GM23338 (cell line): ENCODE measurements around the gene DHX8. TPM values are rescaled to one million over a fixed set of nuclear protein-coding genes. Genes with fewer than 3 reads are reported as not detected.

ENCODE experiments used
- ATAC-seq: fragments of 200-7000 bp; cut with Tn5 transposase; 3 replicates; pipeline ENCODE4 v1.9.1; 2020
- DNase-seq: peaks from one replicate; pipeline ENCODE4 v3.0.0-alpha.2; 2015; ENCODE audit warnings: low spot score
- H2AFZ ChIP-seq: fragments of 200-600 bp; sonication (generic); 2 replicates; pipeline ENCODE4 v1.8.0; 2016; ENCODE audit warnings: antibody characterized with exemption, mild to moderate bottlenecking, moderate library complexity
- H3F3A ChIP-seq: fragments of 200-600 bp; sonication (generic); replicated peaks from 2 replicates; pipeline ENCODE4 v1.8.0; 2017; ENCODE audit warnings: antibody characterized with exemption, mixed run types, low read depth
- H3K27ac ChIP-seq: fragments of 200-600 bp; sonication (generic); 2 replicates; pipeline ENCODE4 v1.6.1; 2016; ENCODE audit warnings: low read depth
- H3K27me3 ChIP-seq: fragments of 200-600 bp; sonication (generic); 2 replicates; pipeline ENCODE4 v1.8.0; 2016; ENCODE audit warnings: mild to moderate bottlenecking, mixed run types, moderate library complexity; ENCODE audit not compliant: insufficient read depth
- H3K36me3 ChIP-seq: fragments of 200-600 bp; sonication (generic); 2 replicates; pipeline ENCODE4 v1.8.0; 2016; ENCODE audit warnings: mild to moderate bottlenecking; ENCODE audit not compliant: insufficient read depth
- H3K4me1 ChIP-seq: fragments of 200-600 bp; sonication (generic); 2 replicates; pipeline ENCODE4 v1.8.0; 2016; ENCODE audit warnings: mild to moderate bottlenecking, moderate library complexity; ENCODE audit not compliant: insufficient read depth
- H3K4me2 ChIP-seq: fragments of 200-600 bp; sonication (generic); 2 replicates; pipeline ENCODE4 v1.7.1; 2017; ENCODE audit warnings: mixed run types
- H3K4me3 ChIP-seq: fragments of 200-600 bp; sonication (generic); 2 replicates; pipeline ENCODE4 v1.6.1; 2016; ENCODE audit warnings: mixed run types
- H3K79me2 ChIP-seq: fragments of 200-600 bp; sonication (generic); replicated peaks from 2 replicates; pipeline ENCODE4 v1.8.0; 2017; ENCODE audit warnings: mild to moderate bottlenecking; ENCODE audit not compliant: insufficient read depth
- H3K9me2 ChIP-seq: fragments of 200-600 bp; sonication (generic); 2 replicates; pipeline ENCODE4 v1.8.0; 2017; ENCODE audit not compliant: insufficient read depth
- H4K20me1 ChIP-seq: fragments of 200-600 bp; sonication (generic); replicated peaks from 2 replicates; pipeline ENCODE4 v1.8.0; 2017; ENCODE audit warnings: mild to moderate bottlenecking; ENCODE audit not compliant: insufficient read depth
- H3K27ac Mint-ChIP-seq: 2 replicates; pipeline ENCODE4 v1.8.0; 2020; ENCODE audit warnings: inconsistent platforms, mild to moderate bottlenecking, moderate library complexity, mixed read lengths
- H3K27me3 Mint-ChIP-seq: 3 replicates; pipeline ENCODE4 v1.8.0; 2022; ENCODE audit warnings: low read depth, mild to moderate bottlenecking, moderate library complexity, mixed read lengths, inconsistent platforms; ENCODE audit not compliant: insufficient read depth, poor library complexity
- H3K36me3 Mint-ChIP-seq: 3 replicates; pipeline ENCODE4 v1.8.0; 2021; ENCODE audit warnings: low read depth, mild to moderate bottlenecking, inconsistent platforms, moderate library complexity, mixed read lengths
- H3K4me1 Mint-ChIP-seq: 3 replicates; pipeline ENCODE4 v1.8.0; 2020; ENCODE audit warnings: mild to moderate bottlenecking, inconsistent platforms, mixed read lengths
- H3K4me3 Mint-ChIP-seq: 3 replicates; pipeline ENCODE4 v1.8.0; 2021; ENCODE audit warnings: moderate library complexity, mild to moderate bottlenecking, inconsistent platforms, mixed read lengths
- H3K9me3 Mint-ChIP-seq: 3 replicates; pipeline ENCODE4 v1.8.0; 2020; ENCODE audit warnings: moderate library complexity, mild to moderate bottlenecking, inconsistent platforms, mixed read lengths
- CREB1 ChIP-seq: fragments of 250-450 bp; sonication (Bioruptor Pico); IDR thresholded peaks from 2 replicates; pipeline ENCODE4 v1.5.0; 2020; ENCODE audit warnings: low read depth, mild to moderate bottlenecking, moderate library complexity
- EZH2 ChIP-seq: fragments of 200-600 bp; sonication (generic); IDR thresholded peaks from one replicate; pipeline ENCODE4 v1.8.0; 2017; ENCODE audit warnings: antibody characterized with exemption, mild to moderate bottlenecking, low read depth; ENCODE audit not compliant: unreplicated experiment
- EZH2phosphoT487 ChIP-seq: fragments of 200-600 bp; sonication (generic); IDR thresholded peaks from one replicate; pipeline ENCODE4 v1.8.1; 2018; ENCODE audit warnings: antibody characterized with exemption; ENCODE audit not compliant: unreplicated experiment
- JUNB ChIP-seq: IDR thresholded peaks from one replicate; pipeline ENCODE4 v1.6.1; 2016; ENCODE audit warnings: antibody characterized with exemption; ENCODE audit not compliant: unreplicated experiment
- NANOG ChIP-seq: IDR thresholded peaks from 2 replicates; pipeline ENCODE4 v1.6.1; 2016; ENCODE audit warnings: antibody characterized with exemption, borderline replicate concordance
- POLR2AphosphoS5 ChIP-seq: IDR thresholded peaks from 2 replicates; pipeline ENCODE4 v1.6.1; 2016; ENCODE audit warnings: antibody characterized with exemption, low read depth
- STAT1 ChIP-seq: IDR thresholded peaks from one replicate; pipeline ENCODE4 v1.6.1; 2016; ENCODE audit warnings: antibody characterized with exemption; ENCODE audit not compliant: unreplicated experiment
- ZNF114 ChIP-seq: fragments of 250-450 bp; sonication (Bioruptor Pico); IDR thresholded peaks from 2 replicates; pipeline ENCODE4 v1.5.0; 2020; ENCODE audit warnings: mild to moderate bottlenecking, moderate library complexity
- ZNF331 ChIP-seq: fragments of 250-450 bp; sonication (Bioruptor Pico); IDR thresholded peaks from 2 replicates; pipeline ENCODE4 v1.5.0; 2020; ENCODE audit warnings: low read depth, mild to moderate bottlenecking, moderate library complexity
- polyA plus RNA-seq: library from polyadenylated mRNA; unstranded; fragments of >200 nt; fragmentation: Nextera tagmentation; extraction: Ambion mirVana; gene quantifications from 2 replicates; pipeline ENCODE4 v1.2.1, GENCODE V29; 2016
- total RNA-seq: library from RNA; depleted of rRNA; stranded (reverse); fragments of >200 nt; shearing (Covaris generic); gene quantifications from 2 replicates; pipeline ENCODE4 v1.2.3, GENCODE V29; 2014
- TF ChIP-seq, protein P1 (sequence below), 2 experiments: fragments of 200-600 bp in 1 of 2; sonication (generic) in 1 of 2; conservative IDR thresholded peaks; 2 replicates each; pipeline versions ENCODE4 v1.5.1 to v1.6.1; 2016 to 2017; ENCODE audit warnings: antibody characterized with exemption in 2 of 2, low read depth in 2 of 2, mild to moderate bottlenecking in 2 of 2, moderate library complexity in 1 of 2
- TF ChIP-seq, protein P2 (sequence below): IDR thresholded peaks from 2 replicates; pipeline ENCODE4 v1.6.1; 2016; ENCODE audit warnings: antibody characterized with exemption
- TF ChIP-seq, protein P3 (sequence below): IDR thresholded peaks from one replicate; pipeline ENCODE4 v1.6.1; 2018; ENCODE audit warnings: antibody characterized with exemption; ENCODE audit not compliant: unreplicated experiment
- TF ChIP-seq, protein P4 (sequence below): fragments of 250-450 bp; sonication (Bioruptor Pico); IDR thresholded peaks from 2 replicates; pipeline ENCODE4 v1.5.0; 2020; ENCODE audit warnings: mild to moderate bottlenecking, moderate library complexity

Gene DHX8
- total and polyA plus RNA-seq, 2 experiments from 2014 or later, result 35.3 to 81.1 TPM

DNA sequence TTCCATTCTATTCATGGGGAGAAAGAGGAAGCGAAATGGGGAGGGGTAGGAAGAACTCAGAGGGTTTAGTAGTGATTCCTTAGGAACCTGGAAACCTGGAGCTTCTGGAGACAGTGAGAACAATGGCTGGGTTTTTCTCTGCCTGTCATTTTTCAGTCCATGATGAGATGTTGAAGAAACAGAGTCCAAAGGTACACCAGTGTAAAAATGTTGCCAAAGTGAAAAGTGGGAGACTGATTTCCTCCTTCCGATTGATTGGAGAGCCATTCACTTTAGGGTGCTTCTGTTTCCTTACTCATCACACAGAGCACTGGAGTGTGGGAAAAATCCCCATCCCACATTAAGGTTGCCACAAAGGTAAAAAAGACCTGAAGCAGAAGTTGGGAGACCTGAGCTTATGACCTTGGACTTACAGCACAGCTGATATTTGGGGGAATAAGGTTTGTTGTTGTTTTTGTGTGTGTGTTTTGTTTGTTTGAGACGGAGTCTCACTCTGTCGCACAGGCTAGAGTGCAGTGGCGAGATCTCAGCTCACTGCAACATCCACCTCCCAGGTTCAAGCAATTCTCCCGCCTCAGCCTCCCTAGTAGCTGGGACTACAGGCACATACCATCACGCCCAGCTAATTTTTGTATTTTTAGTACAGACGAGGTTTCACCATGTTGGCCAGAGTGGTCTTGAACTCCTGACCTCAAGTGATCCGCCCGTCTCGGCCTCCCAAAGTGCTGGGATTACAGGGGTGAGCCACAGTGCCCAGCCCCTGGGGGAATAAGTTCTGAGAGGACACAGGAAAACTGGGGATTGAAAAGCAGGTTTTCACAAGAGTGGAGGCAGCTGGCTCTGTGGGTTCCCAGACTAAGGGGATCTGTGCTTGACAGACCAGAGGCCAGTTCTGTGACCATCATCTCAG lies 1.4 kb upstream of the DHX8 start:
- Histone ChIP-seq H3K4me2 (no peak overlapping the region), H4K20me1 (no peaks in the 10 kb centered on the region; the same call in 1 of the 2 replicates), H3K36me3 (no peaks in the 10 kb centered on the region), H3K4me1 (peaks cover 10% of the 10 kb centered on the region; the same call in 1 of the 2 replicates), H3K79me2 (peaks cover 32% of the 10 kb centered on the region), H3F3A (no peaks in the 10 kb centered on the region; the same call in 1 of the 2 replicates), H2AFZ (peak overlapping the region; percentile 74), H3K27me3 (no peaks in the 10 kb centered on the region), H3K27ac (no peak overlapping the region), H3K4me3 (no peak overlapping the region), H3K9me2 (no peaks in the 10 kb centered on the region)
- Mint-ChIP-seq H3K27me3 (peaks cover 5% of the 10 kb centered on the region), H3K4me3 (no peak overlapping the region), H3K36me3 (no peaks in the 10 kb centered on the region; the same call in 2 of the 3 replicates), H3K4me1 (peaks cover 23% of the 10 kb centered on the region), H3K27ac (no peak overlapping the region; the same call in 1 of the 2 replicates), H3K9me3 (no peaks in the 10 kb centered on the region; the same call in 2 of the 3 replicates)
- DNase-seq (no peak), ATAC-seq (no peak)
- no peak for TF ChIP-seq JUNB
- TF ChIP-seq, protein P1, sequence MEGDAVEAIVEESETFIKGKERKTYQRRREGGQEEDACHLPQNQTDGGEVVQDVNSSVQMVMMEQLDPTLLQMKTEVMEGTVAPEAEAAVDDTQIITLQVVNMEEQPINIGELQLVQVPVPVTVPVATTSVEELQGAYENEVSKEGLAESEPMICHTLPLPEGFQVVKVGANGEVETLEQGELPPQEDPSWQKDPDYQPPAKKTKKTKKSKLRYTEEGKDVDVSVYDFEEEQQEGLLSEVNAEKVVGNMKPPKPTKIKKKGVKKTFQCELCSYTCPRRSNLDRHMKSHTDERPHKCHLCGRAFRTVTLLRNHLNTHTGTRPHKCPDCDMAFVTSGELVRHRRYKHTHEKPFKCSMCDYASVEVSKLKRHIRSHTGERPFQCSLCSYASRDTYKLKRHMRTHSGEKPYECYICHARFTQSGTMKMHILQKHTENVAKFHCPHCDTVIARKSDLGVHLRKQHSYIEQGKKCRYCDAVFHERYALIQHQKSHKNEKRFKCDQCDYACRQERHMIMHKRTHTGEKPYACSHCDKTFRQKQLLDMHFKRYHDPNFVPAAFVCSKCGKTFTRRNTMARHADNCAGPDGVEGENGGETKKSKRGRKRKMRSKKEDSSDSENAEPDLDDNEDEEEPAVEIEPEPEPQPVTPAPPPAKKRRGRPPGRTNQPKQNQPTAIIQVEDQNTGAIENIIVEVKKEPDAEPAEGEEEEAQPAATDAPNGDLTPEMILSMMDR (conservative IDR thresholded peaks at IDR 0.05; ENCODE audit: low read depth in 2 of 2), result no peak
- no peak for TF ChIP-seq ZNF331
- no peak for TF ChIP-seq POLR2AphosphoS5
- TF ChIP-seq ZNF114 (CRISPR knock-in tag), result no peak
- no peak for TF ChIP-seq EZH2phosphoT487
- no peak for TF ChIP-seq STAT1
- TF ChIP-seq, protein P2, sequence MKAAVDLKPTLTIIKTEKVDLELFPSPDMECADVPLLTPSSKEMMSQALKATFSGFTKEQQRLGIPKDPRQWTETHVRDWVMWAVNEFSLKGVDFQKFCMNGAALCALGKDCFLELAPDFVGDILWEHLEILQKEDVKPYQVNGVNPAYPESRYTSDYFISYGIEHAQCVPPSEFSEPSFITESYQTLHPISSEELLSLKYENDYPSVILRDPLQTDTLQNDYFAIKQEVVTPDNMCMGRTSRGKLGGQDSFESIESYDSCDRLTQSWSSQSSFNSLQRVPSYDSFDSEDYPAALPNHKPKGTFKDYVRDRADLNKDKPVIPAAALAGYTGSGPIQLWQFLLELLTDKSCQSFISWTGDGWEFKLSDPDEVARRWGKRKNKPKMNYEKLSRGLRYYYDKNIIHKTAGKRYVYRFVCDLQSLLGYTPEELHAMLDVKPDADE, result no peak
- TF ChIP-seq NANOG, result no peak
- TF ChIP-seq, protein P3, sequence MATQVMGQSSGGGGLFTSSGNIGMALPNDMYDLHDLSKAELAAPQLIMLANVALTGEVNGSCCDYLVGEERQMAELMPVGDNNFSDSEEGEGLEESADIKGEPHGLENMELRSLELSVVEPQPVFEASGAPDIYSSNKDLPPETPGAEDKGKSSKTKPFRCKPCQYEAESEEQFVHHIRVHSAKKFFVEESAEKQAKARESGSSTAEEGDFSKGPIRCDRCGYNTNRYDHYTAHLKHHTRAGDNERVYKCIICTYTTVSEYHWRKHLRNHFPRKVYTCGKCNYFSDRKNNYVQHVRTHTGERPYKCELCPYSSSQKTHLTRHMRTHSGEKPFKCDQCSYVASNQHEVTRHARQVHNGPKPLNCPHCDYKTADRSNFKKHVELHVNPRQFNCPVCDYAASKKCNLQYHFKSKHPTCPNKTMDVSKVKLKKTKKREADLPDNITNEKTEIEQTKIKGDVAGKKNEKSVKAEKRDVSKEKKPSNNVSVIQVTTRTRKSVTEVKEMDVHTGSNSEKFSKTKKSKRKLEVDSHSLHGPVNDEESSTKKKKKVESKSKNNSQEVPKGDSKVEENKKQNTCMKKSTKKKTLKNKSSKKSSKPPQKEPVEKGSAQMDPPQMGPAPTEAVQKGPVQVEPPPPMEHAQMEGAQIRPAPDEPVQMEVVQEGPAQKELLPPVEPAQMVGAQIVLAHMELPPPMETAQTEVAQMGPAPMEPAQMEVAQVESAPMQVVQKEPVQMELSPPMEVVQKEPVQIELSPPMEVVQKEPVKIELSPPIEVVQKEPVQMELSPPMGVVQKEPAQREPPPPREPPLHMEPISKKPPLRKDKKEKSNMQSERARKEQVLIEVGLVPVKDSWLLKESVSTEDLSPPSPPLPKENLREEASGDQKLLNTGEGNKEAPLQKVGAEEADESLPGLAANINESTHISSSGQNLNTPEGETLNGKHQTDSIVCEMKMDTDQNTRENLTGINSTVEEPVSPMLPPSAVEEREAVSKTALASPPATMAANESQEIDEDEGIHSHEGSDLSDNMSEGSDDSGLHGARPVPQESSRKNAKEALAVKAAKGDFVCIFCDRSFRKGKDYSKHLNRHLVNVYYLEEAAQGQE, result no peak
- TF ChIP-seq, protein P4, sequence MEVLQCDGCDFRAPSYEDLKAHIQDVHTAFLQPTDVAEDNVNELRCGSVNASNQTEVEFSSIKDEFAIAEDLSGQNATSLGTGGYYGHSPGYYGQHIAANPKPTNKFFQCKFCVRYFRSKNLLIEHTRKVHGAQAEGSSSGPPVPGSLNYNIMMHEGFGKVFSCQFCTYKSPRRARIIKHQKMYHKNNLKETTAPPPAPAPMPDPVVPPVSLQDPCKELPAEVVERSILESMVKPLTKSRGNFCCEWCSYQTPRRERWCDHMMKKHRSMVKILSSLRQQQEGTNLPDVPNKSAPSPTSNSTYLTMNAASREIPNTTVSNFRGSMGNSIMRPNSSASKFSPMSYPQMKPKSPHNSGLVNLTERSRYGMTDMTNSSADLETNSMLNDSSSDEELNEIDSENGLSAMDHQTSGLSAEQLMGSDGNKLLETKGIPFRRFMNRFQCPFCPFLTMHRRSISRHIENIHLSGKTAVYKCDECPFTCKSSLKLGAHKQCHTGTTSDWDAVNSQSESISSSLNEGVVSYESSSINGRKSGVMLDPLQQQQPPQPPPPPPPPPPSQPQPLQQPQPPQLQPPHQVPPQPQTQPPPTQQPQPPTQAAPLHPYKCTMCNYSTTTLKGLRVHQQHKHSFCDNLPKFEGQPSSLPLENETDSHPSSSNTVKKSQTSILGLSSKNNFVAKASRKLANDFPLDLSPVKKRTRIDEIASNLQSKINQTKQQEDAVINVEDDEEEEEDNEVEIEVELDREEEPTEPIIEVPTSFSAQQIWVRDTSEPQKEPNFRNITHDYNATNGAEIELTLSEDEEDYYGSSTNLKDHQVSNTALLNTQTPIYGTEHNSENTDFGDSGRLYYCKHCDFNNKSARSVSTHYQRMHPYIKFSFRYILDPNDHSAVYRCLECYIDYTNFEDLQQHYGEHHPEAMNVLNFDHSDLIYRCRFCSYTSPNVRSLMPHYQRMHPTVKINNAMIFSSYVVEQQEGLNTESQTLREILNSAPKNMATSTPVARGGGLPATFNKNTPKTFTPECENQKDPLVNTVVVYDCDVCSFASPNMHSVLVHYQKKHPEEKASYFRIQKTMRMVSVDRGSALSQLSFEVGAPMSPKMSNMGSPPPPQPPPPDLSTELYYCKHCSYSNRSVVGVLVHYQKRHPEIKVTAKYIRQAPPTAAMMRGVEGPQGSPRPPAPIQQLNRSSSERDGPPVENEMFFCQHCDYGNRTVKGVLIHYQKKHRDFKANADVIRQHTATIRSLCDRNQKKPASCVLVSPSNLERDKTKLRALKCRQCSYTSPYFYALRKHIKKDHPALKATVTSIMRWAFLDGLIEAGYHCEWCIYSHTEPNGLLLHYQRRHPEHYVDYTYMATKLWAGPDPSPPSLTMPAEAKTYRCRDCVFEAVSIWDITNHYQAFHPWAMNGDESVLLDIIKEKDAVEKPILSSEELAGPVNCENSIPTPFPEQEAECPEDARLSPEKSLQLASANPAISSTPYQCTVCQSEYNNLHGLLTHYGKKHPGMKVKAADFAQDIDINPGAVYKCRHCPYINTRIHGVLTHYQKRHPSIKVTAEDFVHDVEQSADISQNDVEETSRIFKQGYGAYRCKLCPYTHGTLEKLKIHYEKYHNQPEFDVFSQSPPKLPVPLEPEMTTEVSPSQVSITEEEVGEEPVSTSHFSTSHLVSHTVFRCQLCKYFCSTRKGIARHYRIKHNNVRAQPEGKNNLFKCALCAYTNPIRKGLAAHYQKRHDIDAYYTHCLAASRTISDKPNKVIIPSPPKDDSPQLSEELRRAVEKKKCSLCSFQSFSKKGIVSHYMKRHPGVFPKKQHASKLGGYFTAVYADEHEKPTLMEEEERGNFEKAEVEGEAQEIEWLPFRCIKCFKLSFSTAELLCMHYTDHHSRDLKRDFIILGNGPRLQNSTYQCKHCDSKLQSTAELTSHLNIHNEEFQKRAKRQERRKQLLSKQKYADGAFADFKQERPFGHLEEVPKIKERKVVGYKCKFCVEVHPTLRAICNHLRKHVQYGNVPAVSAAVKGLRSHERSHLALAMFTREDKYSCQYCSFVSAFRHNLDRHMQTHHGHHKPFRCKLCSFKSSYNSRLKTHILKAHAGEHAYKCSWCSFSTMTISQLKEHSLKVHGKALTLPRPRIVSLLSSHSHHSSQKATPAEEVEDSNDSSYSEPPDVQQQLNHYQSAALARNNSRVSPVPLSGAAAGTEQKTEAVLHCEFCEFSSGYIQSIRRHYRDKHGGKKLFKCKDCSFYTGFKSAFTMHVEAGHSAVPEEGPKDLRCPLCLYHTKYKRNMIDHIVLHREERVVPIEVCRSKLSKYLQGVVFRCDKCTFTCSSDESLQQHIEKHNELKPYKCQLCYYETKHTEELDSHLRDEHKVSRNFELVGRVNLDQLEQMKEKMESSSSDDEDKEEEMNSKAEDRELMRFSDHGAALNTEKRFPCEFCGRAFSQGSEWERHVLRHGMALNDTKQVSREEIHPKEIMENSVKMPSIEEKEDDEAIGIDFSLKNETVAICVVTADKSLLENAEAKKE, result no peak
- no peak for TF ChIP-seq EZH2
- TF ChIP-seq CREB1 (CRISPR knock-in tag), result no peak
